Immature natural killer cell (primary cell): ENCODE results near the gene ALG6. TPM values are rescaled to one million over a fixed set of nuclear protein-coding genes. Genes with fewer than 3 reads are reported as not detected.
"Not testable (repeated sequence)": the region's sequence is repeated elsewhere in the genome, so short reads cannot be mapped to it uniquely, and the experiment has no call there.

Source experiments
- DNase-seq, 3 donors: peaks; one replicate each; pipeline ENCODE4 v3.0.0; 2022; ENCODE audit warnings: mixed read lengths in 1 of 3
- H3K27ac Mint-ChIP-seq, 6 donors: one replicate each; pipeline ENCODE4 v1.8.0; 2020; ENCODE audit warnings: mixed read lengths in 6 of 6, mild to moderate bottlenecking in 5 of 6, inconsistent platforms in 4 of 6, moderate library complexity in 3 of 6
- H3K27me3 Mint-ChIP-seq, 3 donors: one replicate each; pipeline ENCODE4 v1.8.0; 2020 to 2021; ENCODE audit warnings: low read depth in 3 of 3, mild to moderate bottlenecking in 3 of 3, mixed read lengths in 3 of 3, moderate library complexity in 3 of 3, inconsistent platforms in 1 of 3
- H3K36me3 Mint-ChIP-seq, 3 donors: one replicate each; pipeline ENCODE4 v1.8.0; 2020; ENCODE audit warnings: mixed read lengths in 3 of 3, inconsistent platforms in 2 of 3, mild to moderate bottlenecking in 2 of 3
- H3K4me1 Mint-ChIP-seq, 2 donors: one replicate each; pipeline ENCODE4 v1.8.0; 2020; ENCODE audit warnings: inconsistent platforms in 2 of 2, mild to moderate bottlenecking in 2 of 2, mixed read lengths in 2 of 2, moderate library complexity in 1 of 2
- H3K4me3 Mint-ChIP-seq, 5 donors: one replicate each; pipeline ENCODE4 v1.8.0; 2020; ENCODE audit warnings: mild to moderate bottlenecking in 5 of 5, mixed read lengths in 5 of 5, inconsistent platforms in 3 of 5, moderate library complexity in 3 of 5
- H3K9me3 Mint-ChIP-seq, 6 donors: one replicate each; pipeline ENCODE4 v1.8.0; 2020; ENCODE audit warnings: mild to moderate bottlenecking in 6 of 6, mixed read lengths in 6 of 6, inconsistent platforms in 4 of 6, moderate library complexity in 3 of 6
- polyA plus RNA-seq, 3 donors: library from polyadenylated mRNA; unstranded; fragments of 300-500 nt; fragmentation: Illumina TruSeq; gene quantifications; one replicate each; pipeline ENCODE4 v1.2.3, GENCODE V29; 2021

The ALG6 gene
- polyA plus RNA-seq, 3 donors from 2014 or later, result 16.5 to 29.9 (median 20.7) TPM

- no peak for DNase-seq
- Mint-ChIP-seq H3K9me3 (no peaks in the 10 kb centered on the region), H3K27me3 (no peaks in the 10 kb centered on the region), H3K27ac (no peak overlapping the region), H3K36me3 (peaks cover 23 to 40% (median 32%) of the 10 kb centered on the region in 3 donors), H3K4me3 (no peak overlapping the region), H3K4me1 (no peaks in the 10 kb centered on the region)
Observed at GRCh38 chr1:63405987-63406386, 38.6 kb downstream of the ALG6 start.

GRCh38 chr1:63407002-63407401, 39.6 kb downstream of the ALG6 start:
- Mint-ChIP-seq H3K27me3 (no peaks in the 10 kb centered on the region), H3K9me3 (no peaks in the 10 kb centered on the region), H3K4me3 (no peak overlapping the region), H3K27ac (no peak overlapping the region), H3K4me1 (no peaks in the 10 kb centered on the region), H3K36me3 (peaks cover 23 to 40% (median 35%) of the 10 kb centered on the region in 3 donors)
- no peak for DNase-seq

- Mint-ChIP-seq H3K9me3 (no peaks in the 10 kb centered on the region), H3K27ac (no peak overlapping the region), H3K27me3 (no peaks in the 10 kb centered on the region), H3K4me1 (no peaks in the 10 kb centered on the region), H3K36me3 (peaks cover 22 to 45% (median 38%) of the 10 kb centered on the region in 3 donors), H3K4me3 (no peak overlapping the region)
- no peak for DNase-seq
Observed at GRCh38 chr1:63408331-63408730, 40.9 kb downstream of the ALG6 start.

- Mint-ChIP-seq H3K27ac (peak overlapping the region in 1 of 6 donors; percentile 27), H3K4me3 (no peak overlapping the region), H3K4me1 (no peaks in the 10 kb centered on the region), H3K9me3 (no peaks in the 10 kb centered on the region), H3K36me3 (peaks cover 16 to 39% (median 25%) of the 10 kb centered on the region in 3 donors), H3K27me3 (no peaks in the 10 kb centered on the region)
- no peak for DNase-seq
Observed at GRCh38 chr1:63411066-63411465, 43.6 kb downstream of the ALG6 start.

- peaks cover 16 to 31% (median 22%) of the 10 kb centered on the region in 3 donors for H3K36me3 Mint-ChIP-seq
- H3K9me3 Mint-ChIP-seq, result no peaks in the 10 kb centered on the region
Observed at GRCh38 chr1:63413394-63413793, 46.0 kb downstream of the ALG6 start.

GRCh38 chr1:63414691-63415365, 47.4 kb downstream of the ALG6 start:
- H3K27ac Mint-ChIP-seq, result peak overlapping the region in 1 of 6 donors; percentile 53
- peaks cover 13 to 36% (median 25%) of the 10 kb centered on the region in 3 donors for H3K36me3 Mint-ChIP-seq
- no peaks in the 10 kb centered on the region for H3K4me1 Mint-ChIP-seq
- no peaks in the 10 kb centered on the region for H3K9me3 Mint-ChIP-seq
- DNase-seq, result no peak
- no peak overlapping the region for H3K4me3 Mint-ChIP-seq
- H3K27me3 Mint-ChIP-seq, result no peaks in the 10 kb centered on the region

More at GRCh38 chr1:63413394-63413793, 46.0 kb downstream of the ALG6 start:
- Mint-ChIP-seq H3K27ac (no peak overlapping the region), H3K27me3 (no peaks in the 10 kb centered on the region), H3K4me3 (no peak overlapping the region), H3K4me1 (no peaks in the 10 kb centered on the region)
- no peak for DNase-seq

- no peak overlapping the region for H3K4me3 Mint-ChIP-seq
- no peaks in the 10 kb centered on the region for H3K27me3 Mint-ChIP-seq
- no peaks in the 10 kb centered on the region for H3K9me3 Mint-ChIP-seq
- no peaks in the 10 kb centered on the region for H3K4me1 Mint-ChIP-seq
- no peak for DNase-seq
- H3K27ac Mint-ChIP-seq, result no peak overlapping the region
- H3K36me3 Mint-ChIP-seq, result peaks cover 19 to 47% (median 25%) of the 10 kb centered on the region in 3 donors
Observed at GRCh38 chr1:63418101-63418500, 50.7 kb downstream of the ALG6 start.

GRCh38 chr1:63420746-63421145, 53.3 kb downstream of the ALG6 start:
- H3K4me1 Mint-ChIP-seq, H3K9me3 Mint-ChIP-seq, H3K27ac Mint-ChIP-seq, DNase-seq, H3K27me3 Mint-ChIP-seq, H3K4me3 Mint-ChIP-seq: not testable (repeated sequence)
- peaks cover 19 to 40% (median 25%) of the 10 kb centered on the region in 3 donors for H3K36me3 Mint-ChIP-seq

GRCh38 chr1:63423649-63424048, 56.2 kb downstream of the ALG6 start:
- Mint-ChIP-seq H3K4me3 (no peak overlapping the region), H3K9me3 (no peaks in the 10 kb centered on the region), H3K4me1 (no peaks in the 10 kb centered on the region), H3K27me3 (no peaks in the 10 kb centered on the region), H3K27ac (no peak overlapping the region), H3K36me3 (peaks cover 11 to 31% (median 25%) of the 10 kb centered on the region in 3 donors)
- DNase-seq, result no peak

GRCh38 chr1:63428815-63429214, 61.4 kb downstream of the ALG6 start:
- Mint-ChIP-seq H3K4me1 (no peaks in the 10 kb centered on the region), H3K36me3 (peaks cover 17 to 33% (median 32%) of the 10 kb centered on the region in 3 donors)

GRCh38 chr1:63429281-63429680, 61.9 kb downstream of the ALG6 start:
- DNase-seq, result no peak
- no peak overlapping the region for H3K4me3 Mint-ChIP-seq
- no peaks in the 10 kb centered on the region for H3K4me1 Mint-ChIP-seq
- H3K27ac Mint-ChIP-seq, result no peak overlapping the region
- no peaks in the 10 kb centered on the region for H3K9me3 Mint-ChIP-seq
- H3K27me3 Mint-ChIP-seq, result peaks cover 0 to 4% (median 0%) of the 10 kb centered on the region in 3 donors
- peaks cover 17 to 33% (median 32%) of the 10 kb centered on the region in 3 donors for H3K36me3 Mint-ChIP-seq

More at GRCh38 chr1:63428815-63429214, 61.4 kb downstream of the ALG6 start:
- no peaks in the 10 kb centered on the region for H3K9me3 Mint-ChIP-seq
- no peak for DNase-seq
- no peak overlapping the region for H3K4me3 Mint-ChIP-seq
- H3K27me3 Mint-ChIP-seq, result peaks cover 0 to 4% (median 0%) of the 10 kb centered on the region in 3 donors
- H3K27ac Mint-ChIP-seq, result no peak overlapping the region

- Mint-ChIP-seq H3K9me3 (no peaks in the 10 kb centered on the region), H3K4me3 (no peak overlapping the region), H3K4me1 (no peaks in the 10 kb centered on the region), H3K27me3 (peaks cover 0 to 2% (median 0%) of the 10 kb centered on the region in 3 donors), H3K27ac (no peak overlapping the region), H3K36me3 (peaks cover 9 to 26% (median 17%) of the 10 kb centered on the region in 3 donors)
- no peak for DNase-seq
Observed at GRCh38 chr1:63435161-63435560, 67.7 kb downstream of the ALG6 start.

GRCh38 chr1:63442141-63442475, 74.7 kb downstream of the ALG6 start:
- Mint-ChIP-seq H3K4me3 (no peak overlapping the region), H3K27ac (no peak overlapping the region), H3K27me3 (no peaks in the 10 kb centered on the region), H3K9me3 (no peaks in the 10 kb centered on the region), H3K36me3 (no peaks in the 10 kb centered on the region), H3K4me1 (no peaks in the 10 kb centered on the region)
- no peak for DNase-seq

GRCh38 chr1:63448731-63449246, 81.4 kb downstream of the ALG6 start:
- Mint-ChIP-seq H3K27me3 (no peaks in the 10 kb centered on the region), H3K36me3 (peaks cover 0 to 3% (median 0%) of the 10 kb centered on the region in 3 donors), H3K27ac (no peak overlapping the region), H3K4me1 (no peaks in the 10 kb centered on the region), H3K4me3 (no peak overlapping the region), H3K9me3 (no peaks in the 10 kb centered on the region)
- DNase-seq, result no peak

GRCh38 chr1:63450416-63450815, 83.0 kb downstream of the ALG6 start:
- Mint-ChIP-seq H3K9me3 (no peaks in the 10 kb centered on the region), H3K4me1 (no peaks in the 10 kb centered on the region), H3K4me3 (no peak overlapping the region), H3K27me3 (no peaks in the 10 kb centered on the region), H3K36me3 (peaks cover 0 to 3% (median 0%) of the 10 kb centered on the region in 3 donors), H3K27ac (no peak overlapping the region)
- DNase-seq, result no peak
